ENCODE measurements around the gene TMEM233. TPM values are rescaled to one million over a fixed set of nuclear protein-coding genes. Genes with fewer than 3 reads are reported as not detected.
"Not testable (repeated sequence)": the region's sequence is repeated elsewhere in the genome, so short reads cannot be mapped to it uniquely, and the experiment has no call there.

The TMEM233 gene
- total RNA-seq, 5 donors from 2014 or later (not counting 1 experiment from before 2014, with no cell fraction given) = not detected

- ATAC-seq (replicated peaks in 1 of 4) (no peak), DNase-seq (no peak)
- Histone ChIP-seq H3K36me3 (ENCODE audit: control insufficient read depth in 2 of 2, extremely low read depth in 1 of 2, insufficient read depth in 1 of 2, low read length in 1 of 2) (no peaks in the 10 kb centered on the region), H3K4me3 (ENCODE audit: control insufficient read depth in 1 of 2, extremely low read depth in 1 of 2, low read length in 1 of 2) (no peak overlapping the region), H3K9me3 (no peaks in the 10 kb centered on the region), H3K27me3 (replicated peaks in 1 of 2; ENCODE audit: control insufficient read depth in 2 of 2, extremely low read depth in 1 of 2, insufficient read depth in 2 of 2, low read length in 1 of 2) (peaks cover 0 to 15% of the 10 kb centered on the region in 2 experiments), H3K27ac (ENCODE audit: low read length) (no peak overlapping the region), H3K4me1 (ENCODE audit: control insufficient read depth in 1 of 2, extremely low read depth in 1 of 2, insufficient read depth in 2 of 2, low read length in 2 of 2) (no peaks in the 10 kb centered on the region)
- Mint-ChIP-seq H3K9me3 (peaks cover 3 to 5% (median 3%) of the 10 kb centered on the region in 3 donors), H3K27ac (no peak overlapping the region), H3K4me3 (no peak overlapping the region), H3K27me3 (peaks cover 30 to 33% of the 10 kb centered on the region in 2 donors), H3K36me3 (no peaks in the 10 kb centered on the region), H3K4me1 (no peaks in the 10 kb centered on the region)
- CTCF ChIA-PET = no interaction called here
- POLR2A ChIA-PET = no interaction called here
- WGBS (ENCODE audit: insufficient coverage) = 71% methylated on average over 3 of the region's 9 CpGs
Observed at GRCh38 chr12:119615518-119616475, 22.2 kb downstream of the TMEM233 start.

- H3K4me1 Mint-ChIP-seq; POLR2A ChIA-PET; DNase-seq; H3K36me3 Mint-ChIP-seq; H3K36me3 ChIP-seq (ENCODE audit: control insufficient read depth in 2 of 2, extremely low read depth in 1 of 2, insufficient read depth in 1 of 2, low read length in 1 of 2); H3K9me3 ChIP-seq; ATAC-seq (replicated peaks in 1 of 4); H3K4me3 Mint-ChIP-seq; H3K27ac ChIP-seq (ENCODE audit: low read length); CTCF ChIA-PET; H3K4me1 ChIP-seq (ENCODE audit: control insufficient read depth in 1 of 2, extremely low read depth in 1 of 2, insufficient read depth in 2 of 2, low read length in 2 of 2); H3K9me3 Mint-ChIP-seq; H3K27ac Mint-ChIP-seq; H3K4me3 ChIP-seq (ENCODE audit: control insufficient read depth in 1 of 2, extremely low read depth in 1 of 2, low read length in 1 of 2): not testable (repeated sequence)
- H3K27me3 Mint-ChIP-seq = peaks cover 34 to 40% of the 10 kb centered on the region in 2 donors
- H3K27me3 ChIP-seq (replicated peaks in 1 of 2; ENCODE audit: control insufficient read depth in 2 of 2, extremely low read depth in 1 of 2, insufficient read depth in 2 of 2, low read length in 1 of 2) = peaks cover 0 to 22% of the 10 kb centered on the region in 2 experiments
- 88% methylated on average over 1 of the region's 1 CpG for WGBS (ENCODE audit: insufficient coverage)
Observed at GRCh38 chr12:119618328-119618896, 24.8 kb downstream of the TMEM233 start.

GRCh38 chr12:119620490-119620889 is 26.9 kb downstream of the TMEM233 start:
- H3K4me1 ChIP-seq (ENCODE audit: control insufficient read depth in 1 of 2, extremely low read depth in 1 of 2, insufficient read depth in 2 of 2, low read length in 2 of 2) = no peaks in the 10 kb centered on the region
- H3K27me3 ChIP-seq (replicated peaks in 1 of 2; ENCODE audit: control insufficient read depth in 2 of 2, extremely low read depth in 1 of 2, insufficient read depth in 2 of 2, low read length in 1 of 2) = peaks cover 0 to 13% of the 10 kb centered on the region in 2 experiments
- CTCF ChIA-PET = no interaction called here
- DNase-seq (no peak), ATAC-seq (replicated peaks in 1 of 4) (no peak)
- POLR2A ChIA-PET = interaction anchor here in 1 of 2 donors (0.6 kb wide), 1 partner anchor 12 kb away, joined by 3 read pairs; no protein-coding TSS in a partner anchor
- Mint-ChIP-seq H3K27ac (no peak overlapping the region), H3K9me3 (peaks cover 3 to 5% (median 3%) of the 10 kb centered on the region in 3 donors), H3K36me3 (no peaks in the 10 kb centered on the region), H3K4me1 (no peaks in the 10 kb centered on the region), H3K27me3 (peaks cover 32 to 36% of the 10 kb centered on the region in 2 donors), H3K4me3 (no peak overlapping the region)
- no peak overlapping the region for H3K27ac ChIP-seq (ENCODE audit: low read length)
- no CpG with 5 or more reads among the region's 1 CpG for WGBS (ENCODE audit: insufficient coverage)
- no peak overlapping the region for H3K4me3 ChIP-seq (ENCODE audit: control insufficient read depth in 1 of 2, extremely low read depth in 1 of 2, low read length in 1 of 2)
- H3K9me3 ChIP-seq = no peaks in the 10 kb centered on the region
- no peaks in the 10 kb centered on the region for H3K36me3 ChIP-seq (ENCODE audit: control insufficient read depth in 2 of 2, extremely low read depth in 1 of 2, insufficient read depth in 1 of 2, low read length in 1 of 2)

GRCh38 chr12:119621878-119622277 is 28.3 kb downstream of the TMEM233 start:
- no peak overlapping the region for H3K27ac ChIP-seq (ENCODE audit: low read length)
- peaks cover 0 to 17% of the 10 kb centered on the region in 2 experiments for H3K27me3 ChIP-seq (replicated peaks in 1 of 2; ENCODE audit: control insufficient read depth in 2 of 2, extremely low read depth in 1 of 2, insufficient read depth in 2 of 2, low read length in 1 of 2)
- H3K4me1 ChIP-seq (ENCODE audit: control insufficient read depth in 1 of 2, extremely low read depth in 1 of 2, insufficient read depth in 2 of 2, low read length in 2 of 2) = no peaks in the 10 kb centered on the region
- no peaks in the 10 kb centered on the region for H3K9me3 ChIP-seq
- Mint-ChIP-seq H3K27me3 (peaks cover 34 to 38% of the 10 kb centered on the region in 2 donors), H3K4me1 (no peaks in the 10 kb centered on the region), H3K27ac (no peak overlapping the region), H3K4me3 (no peak overlapping the region), H3K36me3 (no peaks in the 10 kb centered on the region), H3K9me3 (peaks cover 3 to 5% (median 3%) of the 10 kb centered on the region in 3 donors)
- DNase-seq (no peak), ATAC-seq (replicated peaks in 1 of 4) (no peak)
- H3K4me3 ChIP-seq (ENCODE audit: control insufficient read depth in 1 of 2, extremely low read depth in 1 of 2, low read length in 1 of 2) = no peak overlapping the region
- no CpG with 5 or more reads among the region's 2 CpGs for WGBS (ENCODE audit: insufficient coverage)
- H3K36me3 ChIP-seq (ENCODE audit: control insufficient read depth in 2 of 2, extremely low read depth in 1 of 2, insufficient read depth in 1 of 2, low read length in 1 of 2) = no peaks in the 10 kb centered on the region
- CTCF ChIA-PET = no interaction called here
- POLR2A ChIA-PET = no interaction called here

- no peaks in the 10 kb centered on the region for H3K36me3 Mint-ChIP-seq
- H3K4me3 Mint-ChIP-seq = no peak overlapping the region
- 79% methylated on average over 2 of the region's 4 CpGs for WGBS (ENCODE audit: insufficient coverage)
- peaks cover 0 to 17% of the 10 kb centered on the region in 2 experiments for H3K27me3 ChIP-seq (replicated peaks in 1 of 2; ENCODE audit: control insufficient read depth in 2 of 2, extremely low read depth in 1 of 2, insufficient read depth in 2 of 2, low read length in 1 of 2)
- no peaks in the 10 kb centered on the region for H3K4me1 ChIP-seq (ENCODE audit: control insufficient read depth in 1 of 2, extremely low read depth in 1 of 2, insufficient read depth in 2 of 2, low read length in 2 of 2)
- POLR2A ChIA-PET = no interaction called here
- no peak overlapping the region for H3K4me3 ChIP-seq (ENCODE audit: control insufficient read depth in 1 of 2, extremely low read depth in 1 of 2, low read length in 1 of 2)
- no peaks in the 10 kb centered on the region for H3K4me1 Mint-ChIP-seq
- H3K9me3 ChIP-seq = no peaks in the 10 kb centered on the region
- no peak for ATAC-seq (replicated peaks in 1 of 4)
- no peak for DNase-seq
- peaks cover 28 to 30% of the 10 kb centered on the region in 2 donors for H3K27me3 Mint-ChIP-seq
- H3K27ac Mint-ChIP-seq = no peak overlapping the region
- H3K9me3 Mint-ChIP-seq = no peaks in the 10 kb centered on the region
- no peak overlapping the region for H3K27ac ChIP-seq (ENCODE audit: low read length)
- H3K36me3 ChIP-seq (ENCODE audit: control insufficient read depth in 2 of 2, extremely low read depth in 1 of 2, insufficient read depth in 1 of 2, low read length in 1 of 2) = no peaks in the 10 kb centered on the region
- CTCF ChIA-PET = no interaction called here
Observed at GRCh38 chr12:119624966-119625365, 31.4 kb downstream of the TMEM233 start.

- no peaks in the 10 kb centered on the region for H3K4me1 Mint-ChIP-seq
- H3K4me3 Mint-ChIP-seq = no peak overlapping the region
- H3K9me3 ChIP-seq = no peaks in the 10 kb centered on the region
- no peak overlapping the region for H3K27ac Mint-ChIP-seq
- WGBS (ENCODE audit: insufficient coverage) = 83% methylated on average over 2 of the region's 6 CpGs
- no peaks in the 10 kb centered on the region for H3K4me1 ChIP-seq (ENCODE audit: control insufficient read depth in 1 of 2, extremely low read depth in 1 of 2, insufficient read depth in 2 of 2, low read length in 2 of 2)
- peaks cover 0 to 3% (median 0%) of the 10 kb centered on the region in 3 donors for H3K9me3 Mint-ChIP-seq
- H3K27me3 ChIP-seq (replicated peaks in 1 of 2; ENCODE audit: control insufficient read depth in 2 of 2, extremely low read depth in 1 of 2, insufficient read depth in 2 of 2, low read length in 1 of 2) = peaks cover 0 to 12% of the 10 kb centered on the region in 2 experiments
- no peak for ATAC-seq (replicated peaks in 1 of 4)
- no peak overlapping the region for H3K4me3 ChIP-seq (ENCODE audit: control insufficient read depth in 1 of 2, extremely low read depth in 1 of 2, low read length in 1 of 2)
- H3K27ac ChIP-seq (ENCODE audit: low read length) = no peak overlapping the region
- no peak for DNase-seq
- H3K27me3 Mint-ChIP-seq = peaks cover 39 to 43% of the 10 kb centered on the region in 2 donors
- H3K36me3 Mint-ChIP-seq = no peaks in the 10 kb centered on the region
- CTCF ChIA-PET = no interaction called here
- no peaks in the 10 kb centered on the region for H3K36me3 ChIP-seq (ENCODE audit: control insufficient read depth in 2 of 2, extremely low read depth in 1 of 2, insufficient read depth in 1 of 2, low read length in 1 of 2)
- POLR2A ChIA-PET = no interaction called here
Observed at GRCh38 chr12:119627019-119627643, 33.6 kb downstream of the TMEM233 start.
